ENCODE measurements around the gene FRMPD1.

FRMPD1 gene

GRCh38 chr9:37778534-37778933 is 127.8 kb downstream of the FRMPD1 start:
- DNase-seq (ENCODE audit: low read depth in 1 of 2, low spot score in 1 of 2): no peak

- no peak for DNase-seq (ENCODE audit: low read depth in 1 of 2, low spot score in 1 of 2)
These were observed 133.5 kb downstream of the FRMPD1 start for GRCh38 chr9:37784291-37784615.

GRCh38 chr9:37784616-37785483 is 134.1 kb downstream of the FRMPD1 start, which contains the start of gene EXOSC3:
Gene EXOSC3, minus strand, starts transcription at chr9:37785064. Its CDS starts 20 bp downstream, at chr9:37785044.
- DNase-seq (ENCODE audit: low read depth in 1 of 2, low spot score in 1 of 2): peak; percentile 63 to 72

GRCh38 chr9:37787059-37787458 is 136.3 kb downstream of the FRMPD1 start:
- no peak for DNase-seq (ENCODE audit: low read depth in 1 of 2, low spot score in 1 of 2)

GRCh38 chr9:37788332-37788731 is 137.6 kb downstream of the FRMPD1 start:
- DNase-seq (ENCODE audit: low read depth in 1 of 2, low spot score in 1 of 2): no peak

GRCh38 chr9:37790096-37790495 is 139.3 kb downstream of the FRMPD1 start:
- DNase-seq (ENCODE audit: low read depth in 1 of 2, low spot score in 1 of 2): no peak

- no peak for DNase-seq (ENCODE audit: low read depth in 1 of 2, low spot score in 1 of 2)
These were observed 141.4 kb downstream of the FRMPD1 start for GRCh38 chr9:37792122-37792521.

- no peak for DNase-seq (ENCODE audit: low read depth in 1 of 2, low spot score in 1 of 2)
These were observed 145.5 kb downstream of the FRMPD1 start for GRCh38 chr9:37796232-37796631.

All from stimulated activated CD4-positive, alpha-beta T cell treated with anti-CD3 and anti-CD28 coated beads, Interleukin-15, amount 100 ng/mL, for 1 hour (primary cell).